GM23338 (cell line): ENCODE measurements around the gene MUC5AC. TPM values are rescaled to one million over a fixed set of nuclear protein-coding genes. Genes with fewer than 3 reads are reported as not detected.

ENCODE experiments used
- ATAC-seq: fragments of 200-7000 bp; cut with Tn5 transposase; 3 replicates; pipeline ENCODE4 v1.9.1; 2020
- DNase-seq: peaks from one replicate; pipeline ENCODE4 v3.0.0-alpha.2; 2015; ENCODE audit warnings: low spot score
- H2AFZ ChIP-seq: fragments of 200-600 bp; sonication (generic); 2 replicates; pipeline ENCODE4 v1.8.0; 2016; ENCODE audit warnings: antibody characterized with exemption, mild to moderate bottlenecking, moderate library complexity
- H3F3A ChIP-seq: fragments of 200-600 bp; sonication (generic); replicated peaks from 2 replicates; pipeline ENCODE4 v1.8.0; 2017; ENCODE audit warnings: antibody characterized with exemption, mixed run types, low read depth
- H3K27ac ChIP-seq: fragments of 200-600 bp; sonication (generic); 2 replicates; pipeline ENCODE4 v1.6.1; 2016; ENCODE audit warnings: low read depth
- H3K27me3 ChIP-seq: fragments of 200-600 bp; sonication (generic); 2 replicates; pipeline ENCODE4 v1.8.0; 2016; ENCODE audit warnings: mild to moderate bottlenecking, mixed run types, moderate library complexity; ENCODE audit not compliant: insufficient read depth
- H3K36me3 ChIP-seq: fragments of 200-600 bp; sonication (generic); 2 replicates; pipeline ENCODE4 v1.8.0; 2016; ENCODE audit warnings: mild to moderate bottlenecking; ENCODE audit not compliant: insufficient read depth
- H3K4me1 ChIP-seq: fragments of 200-600 bp; sonication (generic); 2 replicates; pipeline ENCODE4 v1.8.0; 2016; ENCODE audit warnings: mild to moderate bottlenecking, moderate library complexity; ENCODE audit not compliant: insufficient read depth
- H3K4me2 ChIP-seq: fragments of 200-600 bp; sonication (generic); 2 replicates; pipeline ENCODE4 v1.7.1; 2017; ENCODE audit warnings: mixed run types
- H3K4me3 ChIP-seq: fragments of 200-600 bp; sonication (generic); 2 replicates; pipeline ENCODE4 v1.6.1; 2016; ENCODE audit warnings: mixed run types
- H3K79me2 ChIP-seq: fragments of 200-600 bp; sonication (generic); replicated peaks from 2 replicates; pipeline ENCODE4 v1.8.0; 2017; ENCODE audit warnings: mild to moderate bottlenecking; ENCODE audit not compliant: insufficient read depth
- H3K9me2 ChIP-seq: fragments of 200-600 bp; sonication (generic); 2 replicates; pipeline ENCODE4 v1.8.0; 2017; ENCODE audit not compliant: insufficient read depth
- H4K20me1 ChIP-seq: fragments of 200-600 bp; sonication (generic); replicated peaks from 2 replicates; pipeline ENCODE4 v1.8.0; 2017; ENCODE audit warnings: mild to moderate bottlenecking; ENCODE audit not compliant: insufficient read depth
- H3K27ac Mint-ChIP-seq: 2 replicates; pipeline ENCODE4 v1.8.0; 2020; ENCODE audit warnings: inconsistent platforms, mild to moderate bottlenecking, moderate library complexity, mixed read lengths
- H3K27me3 Mint-ChIP-seq: 3 replicates; pipeline ENCODE4 v1.8.0; 2022; ENCODE audit warnings: low read depth, mild to moderate bottlenecking, moderate library complexity, mixed read lengths, inconsistent platforms; ENCODE audit not compliant: insufficient read depth, poor library complexity
- H3K36me3 Mint-ChIP-seq: 3 replicates; pipeline ENCODE4 v1.8.0; 2021; ENCODE audit warnings: low read depth, mild to moderate bottlenecking, inconsistent platforms, moderate library complexity, mixed read lengths
- H3K4me1 Mint-ChIP-seq: 3 replicates; pipeline ENCODE4 v1.8.0; 2020; ENCODE audit warnings: mild to moderate bottlenecking, inconsistent platforms, mixed read lengths
- H3K4me3 Mint-ChIP-seq: 3 replicates; pipeline ENCODE4 v1.8.0; 2021; ENCODE audit warnings: moderate library complexity, mild to moderate bottlenecking, inconsistent platforms, mixed read lengths
- H3K9me3 Mint-ChIP-seq: 3 replicates; pipeline ENCODE4 v1.8.0; 2020; ENCODE audit warnings: moderate library complexity, mild to moderate bottlenecking, inconsistent platforms, mixed read lengths
- CREB1 ChIP-seq: fragments of 250-450 bp; sonication (Bioruptor Pico); IDR thresholded peaks from 2 replicates; pipeline ENCODE4 v1.5.0; 2020; ENCODE audit warnings: low read depth, mild to moderate bottlenecking, moderate library complexity
- CTCF ChIP-seq, 2 experiments: fragments of 200-600 bp in 1 of 2; sonication (generic) in 1 of 2; conservative IDR thresholded peaks; 2 replicates each; pipeline versions ENCODE4 v1.5.1 to v1.6.1; 2016 to 2017; ENCODE audit warnings: antibody characterized with exemption in 2 of 2, low read depth in 2 of 2, mild to moderate bottlenecking in 2 of 2, moderate library complexity in 1 of 2
- ETS1 ChIP-seq: IDR thresholded peaks from 2 replicates; pipeline ENCODE4 v1.6.1; 2016; ENCODE audit warnings: antibody characterized with exemption
- EZH2 ChIP-seq: fragments of 200-600 bp; sonication (generic); IDR thresholded peaks from one replicate; pipeline ENCODE4 v1.8.0; 2017; ENCODE audit warnings: antibody characterized with exemption, mild to moderate bottlenecking, low read depth; ENCODE audit not compliant: unreplicated experiment
- EZH2phosphoT487 ChIP-seq: fragments of 200-600 bp; sonication (generic); IDR thresholded peaks from one replicate; pipeline ENCODE4 v1.8.1; 2018; ENCODE audit warnings: antibody characterized with exemption; ENCODE audit not compliant: unreplicated experiment
- JUNB ChIP-seq: IDR thresholded peaks from one replicate; pipeline ENCODE4 v1.6.1; 2016; ENCODE audit warnings: antibody characterized with exemption; ENCODE audit not compliant: unreplicated experiment
- NANOG ChIP-seq: IDR thresholded peaks from 2 replicates; pipeline ENCODE4 v1.6.1; 2016; ENCODE audit warnings: antibody characterized with exemption, borderline replicate concordance
- POLR2AphosphoS5 ChIP-seq: IDR thresholded peaks from 2 replicates; pipeline ENCODE4 v1.6.1; 2016; ENCODE audit warnings: antibody characterized with exemption, low read depth
- REST ChIP-seq: IDR thresholded peaks from one replicate; pipeline ENCODE4 v1.6.1; 2018; ENCODE audit warnings: antibody characterized with exemption; ENCODE audit not compliant: unreplicated experiment
- STAT1 ChIP-seq: IDR thresholded peaks from one replicate; pipeline ENCODE4 v1.6.1; 2016; ENCODE audit warnings: antibody characterized with exemption; ENCODE audit not compliant: unreplicated experiment
- ZNF114 ChIP-seq: fragments of 250-450 bp; sonication (Bioruptor Pico); IDR thresholded peaks from 2 replicates; pipeline ENCODE4 v1.5.0; 2020; ENCODE audit warnings: mild to moderate bottlenecking, moderate library complexity
- ZNF331 ChIP-seq: fragments of 250-450 bp; sonication (Bioruptor Pico); IDR thresholded peaks from 2 replicates; pipeline ENCODE4 v1.5.0; 2020; ENCODE audit warnings: low read depth, mild to moderate bottlenecking, moderate library complexity
- ZNF462 ChIP-seq: fragments of 250-450 bp; sonication (Bioruptor Pico); IDR thresholded peaks from 2 replicates; pipeline ENCODE4 v1.5.0; 2020; ENCODE audit warnings: mild to moderate bottlenecking, moderate library complexity
- polyA plus RNA-seq: library from polyadenylated mRNA; unstranded; fragments of >200 nt; fragmentation: Nextera tagmentation; extraction: Ambion mirVana; gene quantifications from 2 replicates; pipeline ENCODE4 v1.2.1, GENCODE V29; 2016
- total RNA-seq: library from RNA; depleted of rRNA; stranded (reverse); fragments of >200 nt; shearing (Covaris generic); gene quantifications from 2 replicates; pipeline ENCODE4 v1.2.3, GENCODE V29; 2014

Gene MUC5AC
- total and polyA plus RNA-seq, 2 experiments from 2014 or later: not detected

GRCh38 chr11:1203505-1204271, 45.9 kb downstream of the MUC5AC start:
- H3K27ac Mint-ChIP-seq: no peak overlapping the region
- no peaks in the 10 kb centered on the region; the same call in 2 of the 3 replicates for H3K4me1 Mint-ChIP-seq
- Histone ChIP-seq H3K27me3 (no peaks in the 10 kb centered on the region), H4K20me1 (no peaks in the 10 kb centered on the region), H3K4me3 (no peak overlapping the region), H3K4me2 (no peak overlapping the region), H3K27ac (no peak overlapping the region), H3K4me1 (no peaks in the 10 kb centered on the region), H2AFZ (peak overlapping the region; percentile 76), H3K9me2 (no peaks in the 10 kb centered on the region), H3K36me3 (no peaks in the 10 kb centered on the region), H3F3A (no peaks in the 10 kb centered on the region), H3K79me2 (no peaks in the 10 kb centered on the region)
- H3K27me3 Mint-ChIP-seq: peaks cover 3% of the 10 kb centered on the region
- DNase-seq: no peak
- no peak overlapping the region for H3K4me3 Mint-ChIP-seq
- no peak for TF ChIP-seq POLR2AphosphoS5
- TF ChIP-seq CTCF (conservative IDR thresholded peaks at IDR 0.05; ENCODE audit: low read depth in 2 of 2): no peak
- TF ChIP-seq ZNF462: no peak
- TF ChIP-seq NANOG: no peak
- TF ChIP-seq STAT1: no peak
- TF ChIP-seq JUNB: no peak
- no peak for TF ChIP-seq EZH2phosphoT487
- TF ChIP-seq ETS1: no peak
- TF ChIP-seq ZNF331 (CRISPR knock-in tag): no peak
- TF ChIP-seq EZH2: no peak
- no peak for TF ChIP-seq REST
- no peak for TF ChIP-seq CREB1 (CRISPR knock-in tag)
- TF ChIP-seq ZNF114 (CRISPR knock-in tag): no peak
- no peak for ATAC-seq
- no peaks in the 10 kb centered on the region for H3K9me3 Mint-ChIP-seq
- no peaks in the 10 kb centered on the region for H3K36me3 Mint-ChIP-seq
